ENCODE data around the gene PNMA1. TPM values are rescaled to one million over a fixed set of nuclear protein-coding genes. Genes with fewer than 3 reads are reported as not detected.

Gene PNMA1
- total and polyA plus RNA-seq, 11 donors, result 7.4 to 32.3 (median 25.9) TPM

DNA sequence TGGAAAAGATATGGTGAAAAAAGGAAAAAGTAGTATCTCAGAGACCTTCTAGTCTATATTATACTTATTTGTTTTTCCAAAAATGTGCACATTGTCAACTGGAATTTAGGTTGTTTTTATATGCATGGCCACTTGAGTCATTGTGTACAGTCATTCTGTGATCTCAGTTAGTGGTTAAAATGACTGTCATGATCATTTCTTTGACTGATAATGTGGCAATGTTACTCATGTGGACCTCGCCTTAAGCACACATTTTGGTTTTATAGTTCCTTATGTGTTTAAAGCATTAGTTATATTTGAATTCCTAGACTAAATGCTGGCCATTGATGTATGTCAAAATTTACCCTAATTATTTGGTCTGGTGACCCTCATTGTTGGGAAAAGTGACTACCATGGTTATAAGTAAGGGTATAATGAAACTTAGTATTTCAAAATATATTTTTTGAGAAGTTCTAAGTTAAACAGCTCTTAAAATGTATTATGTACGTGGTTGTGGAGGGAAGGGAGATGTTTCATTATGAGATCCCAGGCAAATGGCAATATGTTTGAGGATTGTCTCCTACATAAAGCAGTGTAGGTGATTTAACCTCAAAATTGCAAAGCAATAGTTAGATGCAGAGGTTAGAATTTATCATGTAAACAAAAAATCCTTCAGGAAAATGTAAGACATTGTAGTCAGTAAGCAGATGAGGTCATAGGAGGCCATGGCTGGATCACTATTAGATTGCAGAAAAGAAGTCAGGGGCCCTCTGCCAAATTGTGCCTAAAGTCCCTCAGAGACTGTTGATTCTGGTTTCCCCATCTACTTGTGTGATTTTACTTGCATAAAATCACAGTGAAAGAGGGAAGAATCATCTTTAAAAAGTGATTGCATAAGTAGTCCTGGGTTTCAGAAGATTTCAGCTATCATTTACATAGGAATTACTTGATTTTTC, 17.5 kb downstream of the PNMA1 start:
- no peak overlapping the region for H3K27ac ChIP-seq
- TF ChIP-seq, protein P1, sequence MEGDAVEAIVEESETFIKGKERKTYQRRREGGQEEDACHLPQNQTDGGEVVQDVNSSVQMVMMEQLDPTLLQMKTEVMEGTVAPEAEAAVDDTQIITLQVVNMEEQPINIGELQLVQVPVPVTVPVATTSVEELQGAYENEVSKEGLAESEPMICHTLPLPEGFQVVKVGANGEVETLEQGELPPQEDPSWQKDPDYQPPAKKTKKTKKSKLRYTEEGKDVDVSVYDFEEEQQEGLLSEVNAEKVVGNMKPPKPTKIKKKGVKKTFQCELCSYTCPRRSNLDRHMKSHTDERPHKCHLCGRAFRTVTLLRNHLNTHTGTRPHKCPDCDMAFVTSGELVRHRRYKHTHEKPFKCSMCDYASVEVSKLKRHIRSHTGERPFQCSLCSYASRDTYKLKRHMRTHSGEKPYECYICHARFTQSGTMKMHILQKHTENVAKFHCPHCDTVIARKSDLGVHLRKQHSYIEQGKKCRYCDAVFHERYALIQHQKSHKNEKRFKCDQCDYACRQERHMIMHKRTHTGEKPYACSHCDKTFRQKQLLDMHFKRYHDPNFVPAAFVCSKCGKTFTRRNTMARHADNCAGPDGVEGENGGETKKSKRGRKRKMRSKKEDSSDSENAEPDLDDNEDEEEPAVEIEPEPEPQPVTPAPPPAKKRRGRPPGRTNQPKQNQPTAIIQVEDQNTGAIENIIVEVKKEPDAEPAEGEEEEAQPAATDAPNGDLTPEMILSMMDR (IDR thresholded peaks at IDR 0.05), result no peak
- no peak for TF ChIP-seq POLR2A (IDR thresholded peaks at IDR 0.05)
- H3K4me3 ChIP-seq, result no peak overlapping the region
- H3K4me1 ChIP-seq, result no peaks in the 10 kb centered on the region
- WGBS, 4 donors, result 92 to 95% (median 93%) methylated on average over 2 of the region's 2 CpGs
- H3K36me3 ChIP-seq, result peaks cover 0 to 43% (median 4%) of the 10 kb centered on the region in 9 donors
- intact Hi-C loops (cut with DNase I), result no loop called here
- no peak for ATAC-seq
- no peak for DNase-seq
- no peaks in the 10 kb centered on the region for H3K9me3 ChIP-seq
- H3K27me3 ChIP-seq, result no peaks in the 10 kb centered on the region

DNA sequence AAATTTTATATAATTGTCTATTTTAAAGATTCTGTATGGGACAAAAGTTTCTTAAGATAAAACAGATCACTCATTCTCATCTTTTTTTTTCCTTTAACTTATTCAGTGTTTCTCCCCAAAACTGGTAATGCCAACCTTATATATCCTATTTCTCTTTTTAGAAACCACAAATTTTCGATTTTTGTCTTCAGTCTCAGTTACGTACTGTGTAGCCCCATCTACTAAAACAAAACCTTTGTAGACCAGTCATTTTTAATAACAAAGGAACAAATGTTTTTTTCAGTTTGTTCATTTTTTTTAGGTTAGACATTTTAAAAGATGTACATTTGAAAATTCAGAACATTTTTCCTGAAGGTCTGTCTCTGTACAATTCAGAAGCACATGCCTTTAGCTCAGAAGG, 18.2 kb downstream of the PNMA1 start:
- ATAC-seq (no peak), DNase-seq (no peak)
- H3K36me3 ChIP-seq, result peaks cover 0 to 40% (median 9%) of the 10 kb centered on the region in 9 donors
- H3K27ac ChIP-seq, result no peak overlapping the region
- 93 to 95% (median 95%) methylated on average over 2 of the region's 2 CpGs for WGBS, 4 donors
- no peaks in the 10 kb centered on the region for H3K4me1 ChIP-seq
- H3K9me3 ChIP-seq, result no peaks in the 10 kb centered on the region
- no peak overlapping the region for H3K4me3 ChIP-seq
- intact Hi-C loops (cut with DNase I), result no loop called here
- TF ChIP-seq, protein P1 (IDR thresholded peaks at IDR 0.05), result no peak
- TF ChIP-seq POLR2A (IDR thresholded peaks at IDR 0.05), result no peak
- H3K27me3 ChIP-seq, result no peaks in the 10 kb centered on the region

DNA sequence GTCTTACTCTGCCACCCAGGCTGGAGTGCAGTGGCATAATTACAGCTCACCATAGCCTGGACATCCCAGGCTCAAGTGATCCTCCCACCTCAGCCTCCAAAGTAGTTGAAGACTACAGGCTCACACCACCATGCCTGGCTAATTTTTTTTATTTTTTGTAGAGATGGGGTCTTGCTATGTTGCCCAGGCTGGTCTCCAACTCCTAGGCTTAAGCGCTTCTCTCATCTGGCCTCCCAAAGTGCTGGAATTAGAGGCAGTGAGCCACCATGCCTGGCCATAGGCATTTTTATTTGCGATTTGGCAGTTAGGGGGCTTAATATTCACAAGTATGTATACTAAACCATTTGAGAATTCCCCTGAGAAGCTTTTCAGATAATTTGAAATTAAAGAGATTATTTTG, 19.1 kb downstream of the PNMA1 start:
- H3K4me1 ChIP-seq, result no peaks in the 10 kb centered on the region
- H3K9me3 ChIP-seq, result no peaks in the 10 kb centered on the region
- 80 to 100% (median 98%) methylated on average over 2 of the region's 2 CpGs for WGBS, 4 donors
- DNase-seq (no peak), ATAC-seq (no peak)
- TF ChIP-seq POLR2A (IDR thresholded peaks at IDR 0.05), result no peak
- no peak overlapping the region for H3K4me3 ChIP-seq
- intact Hi-C loops (cut with DNase I), result no loop called here
- no peaks in the 10 kb centered on the region for H3K27me3 ChIP-seq
- H3K27ac ChIP-seq, result no peak overlapping the region
- peaks cover 0 to 49% (median 11%) of the 10 kb centered on the region in 9 donors for H3K36me3 ChIP-seq

DNA sequence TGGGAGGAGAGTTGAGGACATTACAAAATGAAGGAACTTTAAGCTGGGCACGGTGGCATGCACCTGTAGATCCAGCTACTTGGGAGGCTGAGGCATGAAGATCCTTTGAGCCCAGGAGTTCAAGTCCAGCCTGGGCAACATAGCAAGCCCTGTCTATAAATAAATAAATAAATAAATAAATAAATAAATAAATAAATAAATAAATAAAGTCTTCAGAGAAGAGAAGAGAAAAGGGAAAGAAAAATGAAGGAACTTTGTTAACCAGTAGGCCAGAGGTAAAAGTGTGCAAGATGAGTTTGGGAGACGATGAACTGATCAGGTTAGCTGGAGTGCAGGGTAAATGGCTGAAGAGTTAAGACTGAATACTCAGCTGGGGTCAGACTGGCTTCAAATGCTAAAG, 20.1 kb downstream of the PNMA1 start:
- WGBS, 4 donors, result 89 to 100% (median 94%) methylated on average over 2 of the region's 2 CpGs
- no peak for DNase-seq
- TF ChIP-seq, protein P1 (IDR thresholded peaks at IDR 0.05), result no peak
- TF ChIP-seq POLR2A (IDR thresholded peaks at IDR 0.05), result no peak
- ATAC-seq, result no peak
- Histone ChIP-seq H3K27ac (no peak overlapping the region), H3K4me3 (no peak overlapping the region), H3K4me1 (no peaks in the 10 kb centered on the region), H3K27me3 (no peaks in the 10 kb centered on the region), H3K36me3 (peaks cover 0 to 58% (median 15%) of the 10 kb centered on the region in 9 donors), H3K9me3 (no peaks in the 10 kb centered on the region)
- intact Hi-C loops (cut with DNase I), result no loop called here

Measured in heart left ventricle (tissue), 16 donors.